GM19468 (cell line): ENCODE data around the gene PSMD13.
"Not testable (repeated sequence)": the region's sequence is repeated elsewhere in the genome, so short reads cannot be mapped to it uniquely, and the experiment has no call there.

Experiments
- ATAC-seq: cut with Tn5 transposase; IDR thresholded peaks from one replicate; pipeline ENCODE4 v1.9.1; 2021; ENCODE audit warnings: mild to moderate bottlenecking, moderate library complexity, moderate number of reproducible peaks; ENCODE audit not compliant: unreplicated experiment; ENCODE audit errors: extremely low read depth

PSMD13 gene

DNA sequence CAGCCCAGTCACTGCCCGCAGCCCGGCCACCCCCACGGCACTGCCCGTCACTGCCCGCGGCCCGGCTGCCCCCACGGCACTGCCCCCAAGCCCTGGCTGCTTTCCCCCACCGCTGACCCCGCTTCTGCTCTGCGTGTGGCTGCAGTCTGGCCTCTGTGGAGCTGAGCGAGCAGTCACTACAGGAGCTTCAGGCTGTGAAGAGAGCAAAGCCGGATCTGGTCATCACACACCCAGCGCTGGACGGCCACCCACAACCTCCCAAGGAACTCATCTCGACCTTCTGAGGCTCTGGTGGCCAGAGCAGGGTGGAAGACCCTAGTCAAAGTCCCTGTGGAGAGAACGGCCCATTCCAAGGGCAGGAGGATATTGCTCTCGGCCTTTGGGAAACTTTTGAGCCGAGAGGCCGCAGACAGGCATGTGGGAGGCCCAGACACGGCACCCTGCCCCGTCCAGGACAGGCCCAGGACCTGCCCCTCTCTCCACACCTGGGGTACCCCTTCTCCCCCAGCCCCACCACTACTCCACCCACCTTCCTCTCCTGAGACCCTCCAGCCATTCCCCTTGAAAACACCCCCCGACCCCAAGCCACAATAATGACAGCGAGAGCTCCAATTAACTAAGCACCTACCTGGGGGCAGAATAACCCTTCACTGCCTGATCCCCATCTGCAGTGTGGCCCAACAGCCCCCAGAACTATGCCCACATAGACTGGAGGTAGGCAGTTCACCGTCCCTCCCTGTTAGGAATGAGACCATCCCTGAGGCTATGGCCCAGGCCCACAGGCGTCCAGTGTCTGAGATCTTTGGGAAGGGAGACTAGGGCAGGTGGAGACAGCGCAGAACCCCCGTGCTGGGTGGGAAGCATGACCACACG is 48.5 kb downstream of the PSMD13 start:
- no peak for ATAC-seq

DNA sequence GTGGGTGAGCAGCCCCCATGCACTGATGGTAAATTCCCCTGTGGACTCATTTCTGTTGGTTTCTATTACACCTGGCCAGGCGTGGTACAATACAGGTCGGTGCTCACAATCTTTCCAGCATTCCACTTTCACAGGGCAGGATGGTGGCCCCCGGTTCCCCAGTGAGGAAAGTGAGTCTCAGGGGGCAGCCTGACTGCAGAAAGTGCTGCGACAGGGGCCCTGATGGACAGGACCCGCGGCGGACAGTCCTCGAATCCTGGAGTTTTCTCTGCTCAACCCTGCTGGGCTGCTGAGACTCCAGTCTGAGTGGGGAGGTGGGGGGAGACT is 49.1 kb downstream of the PSMD13 start:
- no peak for ATAC-seq

DNA sequence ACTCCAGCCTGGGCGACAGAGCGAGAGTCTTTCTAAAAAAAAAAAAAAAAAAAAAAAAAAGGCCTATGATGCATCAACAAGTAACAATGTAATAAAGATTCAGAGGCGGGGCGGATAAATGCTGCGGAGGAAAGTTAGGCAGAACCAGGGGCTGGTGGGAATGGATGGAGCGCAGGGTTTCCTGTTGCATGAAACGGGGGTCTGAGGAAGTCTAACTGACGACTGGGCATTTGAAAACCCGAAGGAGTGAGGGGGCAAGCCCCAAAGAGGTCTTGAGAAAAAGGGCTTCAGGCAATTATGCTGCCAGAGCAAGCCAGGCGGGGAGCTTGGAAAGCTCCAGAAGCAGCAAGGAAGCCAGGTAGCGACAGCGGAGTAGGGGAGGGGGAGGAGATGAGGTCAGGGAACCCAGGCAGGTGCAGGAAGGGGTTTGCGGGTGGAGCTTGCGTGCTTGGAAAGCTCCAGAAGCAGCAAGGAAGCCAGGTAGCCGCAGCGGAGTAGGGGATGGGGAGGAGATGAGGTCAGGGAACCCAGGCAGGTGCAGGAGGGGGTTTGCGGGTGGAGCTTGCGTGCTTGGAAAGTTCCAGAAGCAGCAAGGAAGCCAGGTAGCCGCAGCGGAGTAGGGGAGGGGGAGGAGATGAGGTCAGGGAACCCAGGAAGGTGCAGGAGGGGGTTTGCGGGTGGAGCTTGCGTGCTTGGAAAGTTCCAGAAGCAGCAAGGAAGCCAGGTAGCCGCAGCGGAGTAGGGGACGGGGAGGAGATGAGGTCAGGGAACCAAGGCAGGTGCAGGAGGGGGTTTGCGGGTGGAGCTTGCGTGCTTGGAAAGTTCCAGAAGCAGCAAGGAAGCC is 50.4 kb downstream of the PSMD13 start:
- ATAC-seq = not testable (repeated sequence)

- no peak for ATAC-seq
Measured at GRCh38 chr11:287821-288477, 51.2 kb downstream of the PSMD13 start.

DNA sequence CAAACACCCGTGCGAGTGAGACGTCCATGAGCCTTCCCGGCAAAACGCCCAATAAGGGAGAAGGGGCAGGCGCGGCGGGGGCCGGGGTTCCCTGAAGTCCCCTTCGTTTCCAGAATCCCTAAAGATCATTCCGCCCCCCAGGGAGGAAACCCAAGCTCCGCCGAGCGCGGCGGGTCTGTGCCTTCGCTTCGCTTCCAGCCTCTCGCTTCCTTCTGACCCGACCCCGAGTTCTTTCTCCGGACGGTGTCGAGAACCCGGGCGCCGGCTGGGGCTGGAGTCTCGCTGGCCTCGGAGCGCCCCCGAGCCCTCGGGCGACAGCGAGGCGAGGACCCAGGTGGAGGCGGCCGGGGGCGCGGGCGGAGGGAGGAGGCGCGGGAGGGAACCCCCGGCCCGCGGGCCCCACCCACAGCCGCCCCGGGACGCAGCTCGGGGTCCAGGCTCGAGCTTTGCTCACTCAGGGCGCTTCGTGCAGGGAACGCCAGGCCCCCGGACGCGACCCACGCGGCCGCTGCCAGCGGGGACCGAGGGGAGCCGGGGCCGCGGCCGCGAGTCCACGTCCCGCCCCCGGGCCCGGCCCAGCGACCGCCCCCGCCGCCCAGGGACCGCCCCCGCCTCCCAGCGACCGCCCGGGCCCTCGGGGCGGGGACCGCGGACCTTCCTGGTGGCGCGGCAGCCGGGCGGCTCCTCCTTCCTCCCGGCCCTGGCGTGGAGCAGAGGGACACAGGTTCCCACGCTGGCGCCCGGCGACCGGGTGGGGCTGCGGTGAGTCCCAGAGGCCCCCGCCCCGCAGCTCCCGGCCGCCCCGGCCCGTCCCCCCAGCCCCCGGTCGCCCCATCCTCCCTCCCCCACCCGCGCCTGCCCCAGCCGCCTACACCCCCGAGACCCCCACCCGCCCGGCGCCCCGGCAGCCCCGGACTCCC is 52.0 kb downstream of the PSMD13 start, which contains the start of gene PGGHG:
TSS of gene PGGHG (plus strand) at position 649 of the 920 bp plus-strand sequence. CDS start 691 bp downstream, outside the sequence.
- ATAC-seq = no peak

DNA sequence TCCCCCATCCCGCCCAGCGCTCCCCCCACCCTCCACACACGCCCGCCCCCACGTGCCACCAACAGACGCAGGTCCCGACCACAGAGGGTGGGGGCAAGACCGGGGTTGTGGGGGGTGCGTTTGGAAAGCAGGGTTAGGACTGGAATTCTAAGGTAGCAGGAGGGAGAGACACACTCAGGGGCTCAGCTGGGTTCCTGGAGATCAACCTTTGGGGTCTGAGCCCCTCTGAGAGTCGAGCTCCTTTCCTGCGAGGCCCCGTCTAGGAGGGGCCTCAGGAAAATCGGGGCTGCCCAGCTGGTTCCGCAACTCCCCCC is 52.6 kb downstream of the PSMD13 start:
- ATAC-seq = no peak

DNA sequence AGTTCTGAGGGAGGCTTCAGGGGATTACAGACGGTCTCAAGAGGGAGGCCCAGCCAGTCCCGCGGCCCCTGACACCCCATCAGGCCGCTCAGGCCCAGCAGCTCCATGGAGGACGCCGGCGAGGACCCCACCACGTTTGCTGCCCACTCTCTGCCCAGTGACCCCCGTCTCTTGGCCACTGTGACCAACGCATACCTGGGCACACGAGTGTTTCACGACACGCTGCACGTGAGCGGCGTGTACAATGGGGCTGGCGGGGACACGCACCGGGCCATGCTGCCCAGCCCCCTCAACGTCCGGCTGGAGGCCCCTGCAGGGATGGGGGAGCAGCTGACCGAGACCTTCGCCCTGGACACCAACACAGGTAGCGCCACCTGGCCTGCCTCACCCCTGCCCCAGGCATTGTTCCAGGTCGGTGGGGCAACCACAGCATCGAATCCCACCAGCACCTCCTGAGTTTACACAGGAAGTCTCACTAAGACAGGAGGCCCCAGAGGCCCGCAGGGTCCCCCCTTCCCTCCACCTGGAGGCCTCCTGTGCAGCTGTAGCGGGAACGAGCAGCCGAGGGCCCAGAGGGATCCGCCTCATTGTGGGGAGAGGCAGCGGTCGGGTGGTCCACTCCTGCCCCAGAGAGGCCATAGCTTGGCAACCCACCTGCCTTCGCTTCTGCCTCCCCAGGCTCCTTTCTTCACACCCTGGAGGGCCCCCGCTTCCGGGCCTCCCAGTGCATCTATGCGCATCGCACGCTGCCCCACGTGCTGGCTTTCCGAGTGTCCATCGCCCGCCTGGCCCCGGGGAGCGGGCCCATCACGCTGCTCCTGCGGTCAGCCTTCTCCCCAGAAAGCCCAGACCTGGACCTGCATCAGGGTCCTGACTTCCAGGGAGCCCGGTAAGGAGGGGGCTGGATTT is 53.2 kb downstream of the PSMD13 start:
- ATAC-seq = no peak

DNA sequence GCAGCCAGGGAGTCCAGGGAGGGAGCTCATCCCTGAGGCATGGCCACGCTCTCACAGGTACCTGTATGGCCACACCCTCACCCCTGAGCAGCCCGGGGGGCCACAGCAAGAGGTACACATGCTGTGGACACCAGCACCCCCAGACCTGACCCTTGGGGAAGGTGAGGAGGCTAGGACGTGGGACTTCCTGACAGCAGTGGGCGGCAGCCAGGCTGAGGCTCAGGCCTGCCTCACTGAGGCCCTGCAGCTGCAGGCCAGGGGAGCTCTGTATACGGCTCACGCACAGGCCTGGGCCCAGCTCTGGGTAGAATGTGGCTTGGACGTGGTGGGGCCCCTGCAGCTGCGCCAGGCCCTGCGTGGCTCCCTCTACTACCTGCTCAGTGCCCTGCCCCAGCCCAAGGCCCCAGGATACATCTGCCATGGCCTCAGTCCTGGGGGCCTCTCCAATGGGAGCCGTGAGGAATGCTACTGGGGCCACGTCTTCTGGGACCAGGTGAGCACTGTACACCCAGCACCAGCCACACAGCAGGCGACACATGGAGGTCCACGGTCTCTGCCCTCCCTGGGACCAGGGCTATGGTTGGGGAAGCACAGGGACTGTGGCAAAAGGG is 54.0 kb downstream of the PSMD13 start:
- no peak for ATAC-seq

DNA sequence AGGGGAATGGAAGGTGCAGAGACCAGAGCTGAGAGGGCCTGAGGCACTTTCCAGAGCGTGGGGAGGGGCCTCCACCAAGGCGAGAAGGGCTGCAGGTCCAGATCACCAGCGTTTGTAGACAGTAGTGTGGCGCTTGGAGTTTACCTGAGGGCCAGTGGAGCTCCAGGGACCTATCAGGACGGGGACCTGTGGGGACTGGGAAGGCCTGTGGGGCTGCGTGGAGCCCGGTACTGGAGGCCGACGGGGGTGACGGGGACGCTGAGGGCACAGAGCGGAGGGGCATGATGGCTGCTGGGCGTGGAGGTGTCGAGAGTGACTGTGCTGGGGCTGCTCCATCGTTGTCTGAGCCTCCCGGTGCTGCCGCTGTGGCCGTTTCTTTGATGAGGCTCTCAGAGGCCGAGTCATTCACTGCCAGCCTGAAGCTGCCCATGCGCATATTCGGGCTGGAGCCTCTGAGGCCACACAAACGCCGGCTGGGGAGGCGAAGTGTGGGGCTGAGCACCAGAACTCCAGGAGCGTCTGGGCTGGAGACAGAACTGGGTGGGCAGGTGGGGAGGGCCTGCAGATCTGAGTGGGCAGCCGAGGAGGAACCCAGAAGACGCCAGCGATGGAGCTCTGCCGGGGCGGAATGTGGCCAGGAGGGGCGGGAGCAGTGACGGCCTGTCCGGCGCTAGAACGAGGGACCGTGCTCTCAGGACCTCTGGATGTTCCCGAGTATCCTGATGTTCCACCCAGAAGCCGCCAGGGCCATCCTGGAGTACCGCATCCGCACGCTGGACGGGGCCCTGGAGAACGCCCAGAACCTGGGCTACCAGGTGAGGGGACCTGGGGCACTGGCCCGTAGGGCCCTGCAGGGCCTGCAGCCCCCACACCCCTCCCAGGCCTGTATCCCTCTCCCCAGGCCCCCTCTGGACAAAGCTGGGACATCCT is 54.8 kb downstream of the PSMD13 start:
- ATAC-seq = no peak

- ATAC-seq = no peak
Measured at GRCh38 chr11:292211-293121, 55.7 kb downstream of the PSMD13 start.

DNA sequence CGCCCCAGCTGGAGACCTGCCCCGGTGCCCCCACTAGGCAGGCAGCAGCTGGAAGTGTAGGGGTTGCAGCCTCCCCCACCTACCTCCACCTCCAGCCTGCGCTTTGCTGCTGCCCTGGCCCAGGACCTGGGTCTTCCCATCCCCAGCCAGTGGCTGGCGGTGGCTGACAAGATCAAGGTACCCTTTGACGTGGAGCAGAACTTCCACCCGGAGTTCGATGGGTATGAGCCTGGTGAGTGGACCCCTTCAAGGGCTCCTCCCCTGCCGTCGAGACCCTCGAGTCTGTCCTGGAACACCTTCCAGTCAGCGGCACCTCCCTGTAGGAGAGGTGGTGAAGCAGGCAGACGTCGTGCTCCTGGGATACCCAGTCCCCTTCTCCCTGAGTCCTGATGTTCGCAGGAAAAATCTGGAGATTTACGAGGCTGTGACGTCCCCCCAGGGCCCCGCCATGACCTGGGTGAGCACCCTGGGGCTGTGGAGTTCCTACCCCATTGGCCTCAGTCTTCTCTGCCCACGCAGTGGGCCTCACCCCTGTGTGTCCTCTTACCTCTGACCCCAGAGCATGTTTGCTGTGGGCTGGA is 56.6 kb downstream of the PSMD13 start:
- no peak for ATAC-seq

DNA sequence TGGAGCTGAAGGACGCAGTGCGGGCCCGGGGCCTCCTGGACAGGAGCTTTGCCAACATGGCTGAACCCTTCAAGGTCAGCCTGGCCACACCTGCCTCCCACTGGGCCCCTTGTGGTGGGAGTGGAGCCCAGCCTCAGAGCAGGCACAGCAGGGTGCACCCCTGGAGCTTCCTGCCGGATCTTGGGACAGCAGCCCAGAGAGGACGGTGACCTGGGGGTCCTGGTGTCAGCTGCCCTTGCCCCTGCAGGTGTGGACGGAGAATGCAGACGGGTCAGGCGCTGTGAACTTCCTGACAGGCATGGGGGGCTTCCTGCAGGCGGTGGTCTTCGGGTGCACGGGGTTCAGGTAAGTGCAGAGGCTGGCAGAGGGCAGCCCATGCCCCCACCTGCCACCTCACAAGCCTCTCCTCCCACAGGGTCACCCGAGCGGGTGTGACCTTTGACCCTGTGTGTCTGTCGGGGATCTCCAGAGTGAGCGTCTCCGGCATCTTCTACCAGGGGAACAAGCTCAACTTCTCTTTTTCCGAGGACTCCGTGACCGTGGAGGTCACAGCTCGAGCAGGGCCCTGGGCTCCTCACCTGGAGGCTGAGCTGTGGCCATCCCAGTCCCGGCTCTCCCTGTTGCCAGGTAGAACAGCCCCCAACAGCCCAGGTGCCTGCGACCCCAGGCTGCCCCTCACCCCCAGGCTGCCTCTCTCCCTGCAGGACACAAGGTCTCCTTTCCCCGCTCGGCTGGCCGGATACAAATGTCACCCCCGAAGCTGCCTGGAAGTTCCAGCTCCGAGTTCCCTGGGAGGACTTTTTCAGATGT is 57.3 kb downstream of the PSMD13 start:
- no peak for ATAC-seq

GRCh38 chr11:294780-295179 is 58.0 kb downstream of the PSMD13 start:
- no peak for ATAC-seq

GRCh38 chr11:295351-296170 is 58.8 kb downstream of the PSMD13 start:
- ATAC-seq = no peak
